Measurements from ENCODE around the gene TANGO6.
A peak's percentile ranks its signal among the peaks of the same experiment; 100 is the strongest.
"Not testable (repeated sequence)": the region's sequence is repeated elsewhere in the genome, so short reads cannot be mapped to it uniquely, and the experiment has no call there.

The TANGO6 gene

GRCh38 chr16:69057400-69058378 lies 214.4 kb downstream of the TANGO6 start:
- DNase-seq (ENCODE audit: low spot score), result peak; percentile 92

DNA sequence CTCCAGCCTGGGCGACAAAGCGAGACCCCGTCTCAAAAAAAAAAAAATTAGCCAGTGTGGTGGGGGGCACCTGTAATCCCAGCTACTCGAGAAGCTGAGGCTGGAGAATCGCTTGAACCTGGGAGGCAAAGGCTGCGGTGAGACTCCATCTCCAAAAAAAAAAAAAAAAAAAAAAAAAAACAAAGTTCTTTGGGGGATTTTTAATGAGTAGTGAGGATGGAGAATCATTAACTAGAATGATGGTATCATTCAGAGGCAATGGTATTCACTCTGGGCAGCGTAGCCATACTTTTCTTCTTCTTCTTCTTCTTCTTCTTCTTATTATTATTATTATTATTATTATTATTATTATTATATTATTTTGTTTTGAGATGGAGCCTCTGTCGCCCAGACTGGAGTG lies 220.2 kb downstream of the TANGO6 start:
- DNase-seq (ENCODE audit: low spot score), result not testable (repeated sequence)

GRCh38 chr16:69064124-69064763 lies 220.9 kb downstream of the TANGO6 start:
- no peak for DNase-seq (ENCODE audit: low spot score)

GRCh38 chr16:69064764-69065313 lies 221.5 kb downstream of the TANGO6 start:
- DNase-seq (ENCODE audit: low spot score), result no peak

DNA sequence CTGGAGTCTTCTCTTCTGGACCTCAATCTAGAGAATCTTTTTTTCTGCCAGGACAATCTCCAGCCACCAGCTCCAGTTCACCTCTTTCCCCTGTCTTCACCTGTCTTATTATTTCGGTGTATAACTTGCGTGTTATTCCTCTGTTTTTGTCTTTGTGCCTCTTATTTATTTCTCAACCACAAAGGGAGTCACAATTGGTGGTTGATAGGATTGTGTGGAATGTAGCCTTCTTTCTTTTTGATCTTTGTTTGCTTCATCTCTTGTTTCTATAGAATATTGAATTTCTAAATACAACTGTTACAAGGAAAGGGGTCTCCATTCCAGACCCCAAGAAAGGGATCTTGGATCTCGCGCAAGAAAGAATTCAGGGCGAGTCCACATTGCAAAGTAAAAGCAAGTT lies 226.2 kb downstream of the TANGO6 start:
- no peak for DNase-seq (ENCODE audit: low spot score)

DNA sequence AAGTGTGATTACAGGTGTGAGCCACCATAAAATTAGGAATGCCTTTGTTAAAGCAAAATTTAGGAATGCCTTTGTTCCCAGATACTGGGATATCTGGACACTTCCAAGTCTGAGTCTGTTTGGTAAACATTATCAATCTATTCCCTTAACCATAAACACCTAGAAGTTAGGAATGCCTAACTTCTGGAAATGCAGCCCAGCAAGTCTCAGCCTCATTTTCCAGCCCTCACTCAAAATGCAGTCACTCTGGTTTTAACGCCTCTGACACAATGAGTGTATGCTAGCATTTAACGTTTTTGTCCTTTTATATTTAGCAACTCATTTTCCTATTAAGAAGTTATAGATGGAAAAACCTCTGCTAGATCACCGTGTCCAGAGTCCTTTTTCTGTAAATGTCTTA lies 227.7 kb downstream of the TANGO6 start:
- DNase-seq (ENCODE audit: low spot score), result no peak

DNA sequence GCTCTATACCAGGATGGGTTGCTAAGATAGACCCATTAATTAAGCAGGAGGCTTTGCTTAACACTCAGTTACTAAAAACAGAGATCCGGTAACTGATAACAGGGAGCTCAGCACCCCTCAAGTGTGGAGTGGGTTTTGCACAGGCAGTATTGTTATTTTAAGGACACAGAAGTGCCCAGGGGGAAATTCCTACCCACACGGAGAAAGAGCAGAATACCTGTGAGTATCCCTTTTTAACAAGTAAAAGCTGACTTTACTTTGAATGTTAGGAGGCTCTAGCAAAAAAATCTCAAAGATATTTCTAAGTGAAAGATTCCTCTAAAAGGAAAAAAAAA lies 229.3 kb downstream of the TANGO6 start:
- DNase-seq (ENCODE audit: low spot score), result no peak

DNA sequence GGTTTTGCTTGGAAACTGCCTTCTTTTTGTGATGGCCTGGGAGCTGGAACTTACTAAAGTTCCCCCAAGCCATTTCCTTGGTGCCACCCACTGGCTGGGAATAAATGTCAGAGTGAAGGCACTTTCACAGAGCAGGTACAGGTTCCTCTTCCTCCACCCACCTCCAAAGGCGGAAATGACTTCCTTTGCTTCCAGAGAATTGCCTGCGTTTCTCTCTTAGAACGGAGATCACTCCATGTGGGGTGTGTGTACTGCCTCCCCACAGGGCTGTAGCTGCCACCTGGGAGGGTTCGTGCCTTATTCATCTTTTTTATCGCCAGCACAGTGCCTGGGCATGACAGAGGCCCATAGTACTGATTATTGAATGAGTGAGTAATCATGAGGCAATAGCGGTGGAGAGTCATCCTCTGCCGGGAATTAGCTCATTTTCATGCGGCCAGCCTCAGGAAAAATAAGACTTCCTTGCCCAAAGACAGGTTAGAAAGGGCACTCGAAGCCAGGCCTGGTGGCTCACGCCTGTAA lies 229.9 kb downstream of the TANGO6 start:
- DNase-seq (ENCODE audit: low spot score), result peak; percentile 66

- no peak for DNase-seq (ENCODE audit: low spot score)
Observed at GRCh38 chr16:69077251-69077650, 233.9 kb downstream of the TANGO6 start.

GRCh38 chr16:69078073-69078472 lies 234.7 kb downstream of the TANGO6 start:
- DNase-seq (ENCODE audit: low spot score), result no peak

- DNase-seq (ENCODE audit: low spot score), result no peak
Observed at GRCh38 chr16:69079697-69080096, 236.4 kb downstream of the TANGO6 start.

DNA sequence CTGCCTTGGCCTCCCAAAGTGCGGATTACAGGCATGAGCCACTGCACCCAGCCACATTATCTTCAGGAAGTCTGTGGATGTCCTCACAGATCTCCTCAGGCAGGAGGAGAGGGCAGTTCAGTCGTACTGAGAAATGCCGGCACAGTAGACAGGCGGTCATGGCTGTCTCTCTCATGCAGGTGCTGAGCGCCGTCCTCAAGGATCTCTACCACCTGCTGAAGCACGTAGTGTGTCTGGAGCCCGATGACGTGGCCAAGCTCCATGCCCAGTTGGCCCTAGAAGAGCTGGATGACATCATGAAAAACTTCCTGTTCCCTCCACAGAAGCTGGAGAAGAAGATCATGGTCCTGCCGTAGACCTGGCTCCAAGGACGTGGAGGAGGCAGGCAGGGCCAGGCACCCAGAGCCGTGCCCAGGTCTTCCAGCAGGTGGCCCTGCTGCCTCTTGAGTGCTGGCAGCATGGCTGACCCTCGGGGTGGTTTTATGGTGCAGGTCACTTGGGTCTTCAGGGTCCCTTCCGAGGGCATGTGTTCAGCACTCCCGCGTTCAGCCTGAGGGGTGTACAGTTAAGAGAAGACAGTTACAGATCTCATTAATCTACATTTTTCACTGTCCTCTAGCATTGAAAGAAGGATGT lies 240.1 kb downstream of the TANGO6 start:
- DNase-seq (ENCODE audit: low spot score), result no peak

GRCh38 chr16:69084289-69084688 lies 241.0 kb downstream of the TANGO6 start:
- DNase-seq (ENCODE audit: low spot score), result peak; percentile 55

DNA sequence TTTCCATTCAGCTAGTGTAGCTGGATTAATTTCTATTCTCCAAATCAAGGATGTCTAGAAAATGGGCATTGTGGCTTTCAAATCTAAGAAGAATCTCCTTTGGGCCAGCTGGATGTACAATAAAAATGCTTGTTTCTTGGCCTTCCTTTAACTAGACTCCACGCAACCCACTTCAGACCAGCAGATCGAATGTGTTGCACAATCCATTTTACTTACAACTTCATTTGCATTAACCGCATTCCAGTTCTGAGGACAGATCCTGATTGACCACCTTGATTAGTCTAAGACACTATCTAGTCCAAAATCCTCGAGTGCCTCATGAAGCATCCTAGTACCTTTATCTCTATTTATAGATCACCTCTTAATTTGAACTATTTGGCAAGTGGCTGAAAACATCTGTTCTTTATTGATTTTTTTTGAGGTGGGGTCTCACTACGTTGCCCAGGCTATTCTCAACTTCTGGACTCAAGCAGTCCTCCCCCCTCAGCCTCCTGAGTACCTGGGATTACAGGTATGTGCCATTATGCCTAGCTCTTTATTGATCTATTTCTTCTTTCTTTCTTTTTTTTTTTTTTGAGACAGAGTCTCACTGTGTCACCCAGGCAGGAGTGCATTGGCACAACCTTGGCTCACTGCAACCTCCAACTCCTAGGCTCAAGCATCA lies 241.8 kb downstream of the TANGO6 start:
- no peak for DNase-seq (ENCODE audit: low spot score)

DNA sequence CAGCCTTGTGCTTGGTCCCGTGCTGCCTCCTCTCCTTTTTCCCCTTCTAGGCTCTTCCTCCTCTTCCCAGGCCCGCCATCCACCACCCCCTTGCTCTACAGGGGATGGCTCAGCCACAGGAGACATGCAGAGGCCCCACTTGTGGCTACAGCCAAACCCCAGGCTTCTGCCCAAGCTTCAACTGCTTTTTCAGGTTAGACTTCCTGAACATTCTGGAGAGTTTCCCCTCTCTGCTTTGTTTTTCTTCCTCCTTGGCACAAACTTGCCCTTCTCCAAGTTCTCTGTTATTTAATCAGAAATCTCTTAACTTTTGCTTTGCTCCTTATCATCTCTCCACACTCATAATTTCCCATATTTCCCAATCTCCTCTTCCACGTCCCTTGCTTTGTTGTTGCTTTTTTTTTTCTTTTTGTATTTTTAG lies 243.8 kb downstream of the TANGO6 start:
- DNase-seq (ENCODE audit: low spot score), result no peak

- DNase-seq (ENCODE audit: low spot score), result no peak
Observed at GRCh38 chr16:69088684-69089083, 245.4 kb downstream of the TANGO6 start.

- DNase-seq (ENCODE audit: low spot score), result no peak
Observed at GRCh38 chr16:69089091-69089910, 246.0 kb downstream of the TANGO6 start.

DNA sequence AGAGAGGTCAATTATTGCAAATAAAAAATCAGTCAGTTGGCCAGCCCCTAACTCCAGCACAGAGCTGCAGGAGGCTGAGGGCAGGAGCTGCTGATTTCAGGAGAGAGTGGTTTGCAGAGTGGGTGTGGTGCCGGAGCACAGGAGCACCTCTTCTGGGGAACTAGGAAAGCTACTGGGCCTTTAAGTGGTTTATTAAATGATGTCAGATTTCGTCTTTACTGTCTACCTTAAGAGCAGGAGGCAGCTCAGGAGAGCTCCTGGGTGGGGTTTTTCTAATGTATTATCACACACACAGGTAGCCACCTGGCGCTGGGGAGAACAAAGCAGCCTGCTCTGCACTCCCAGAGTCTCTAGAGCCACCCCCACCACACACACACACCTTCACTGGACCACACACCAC lies 250.6 kb downstream of the TANGO6 start:
- DNase-seq (ENCODE audit: low spot score), result no peak

GRCh38 chr16:69094501-69094900 lies 251.2 kb downstream of the TANGO6 start:
- DNase-seq (ENCODE audit: low spot score), result no peak

GRCh38 chr16:69095193-69095592 lies 251.9 kb downstream of the TANGO6 start:
- no peak for DNase-seq (ENCODE audit: low spot score)
